Measurements from ENCODE around the gene MAGI1. TPM values are rescaled to one million over a fixed set of nuclear protein-coding genes. Genes with fewer than 3 reads are reported as not detected.

Gene MAGI1
- total and polyA plus RNA-seq, 12 donors: 5.7 to 58.2 (median 37.7) TPM

DNA sequence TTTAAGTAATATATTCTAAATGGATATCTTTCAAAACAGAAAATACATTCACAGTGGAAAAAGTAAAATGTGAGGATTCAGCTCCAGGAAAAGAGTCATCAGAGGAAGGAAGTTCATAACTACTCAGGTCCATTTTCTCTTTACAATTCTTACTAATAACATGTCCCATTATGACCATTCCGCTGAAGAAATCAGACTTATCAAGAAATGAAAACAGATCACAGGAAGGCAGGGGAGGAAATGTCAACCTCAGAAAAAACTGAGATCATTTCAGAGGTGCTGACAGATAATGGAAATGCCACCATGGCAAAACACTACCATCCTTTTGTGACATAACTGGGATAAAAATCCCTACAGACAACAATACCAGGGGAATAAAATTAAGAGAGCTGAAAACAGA, 139.5 kb downstream of the MAGI1 start:
- no peak overlapping the region for H3K27ac ChIP-seq

GRCh38 chr3:65897766-65898165, 141.0 kb downstream of the MAGI1 start:
- H3K27me3 ChIP-seq: no peaks in the 10 kb centered on the region
- intact Hi-C loops (cut with DNase I): no loop called here
- WGBS, 2 donors: 51 to 85% methylated on average over 3 of the region's 3 CpGs
- ATAC-seq (no peak), DNase-seq (no peak)
- H3K4me1 ChIP-seq: peaks cover 0 to 61% (median 17%) of the 10 kb centered on the region in 9 donors
- TF ChIP-seq, protein P1, sequence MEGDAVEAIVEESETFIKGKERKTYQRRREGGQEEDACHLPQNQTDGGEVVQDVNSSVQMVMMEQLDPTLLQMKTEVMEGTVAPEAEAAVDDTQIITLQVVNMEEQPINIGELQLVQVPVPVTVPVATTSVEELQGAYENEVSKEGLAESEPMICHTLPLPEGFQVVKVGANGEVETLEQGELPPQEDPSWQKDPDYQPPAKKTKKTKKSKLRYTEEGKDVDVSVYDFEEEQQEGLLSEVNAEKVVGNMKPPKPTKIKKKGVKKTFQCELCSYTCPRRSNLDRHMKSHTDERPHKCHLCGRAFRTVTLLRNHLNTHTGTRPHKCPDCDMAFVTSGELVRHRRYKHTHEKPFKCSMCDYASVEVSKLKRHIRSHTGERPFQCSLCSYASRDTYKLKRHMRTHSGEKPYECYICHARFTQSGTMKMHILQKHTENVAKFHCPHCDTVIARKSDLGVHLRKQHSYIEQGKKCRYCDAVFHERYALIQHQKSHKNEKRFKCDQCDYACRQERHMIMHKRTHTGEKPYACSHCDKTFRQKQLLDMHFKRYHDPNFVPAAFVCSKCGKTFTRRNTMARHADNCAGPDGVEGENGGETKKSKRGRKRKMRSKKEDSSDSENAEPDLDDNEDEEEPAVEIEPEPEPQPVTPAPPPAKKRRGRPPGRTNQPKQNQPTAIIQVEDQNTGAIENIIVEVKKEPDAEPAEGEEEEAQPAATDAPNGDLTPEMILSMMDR (IDR thresholded peaks at IDR 0.05): no peak
- no peaks in the 10 kb centered on the region for H3K36me3 ChIP-seq
- no peak overlapping the region for H3K27ac ChIP-seq
- H3K4me3 ChIP-seq: no peak overlapping the region
- no peaks in the 10 kb centered on the region for H3K9me3 ChIP-seq

More for the DNA sequence above, 139.5 kb downstream of the MAGI1 start:
- TF ChIP-seq, protein P1 (IDR thresholded peaks at IDR 0.05): no peak
- H3K4me3 ChIP-seq: no peak overlapping the region
- peaks cover 0 to 56% (median 17%) of the 10 kb centered on the region in 9 donors for H3K4me1 ChIP-seq
- DNase-seq (no peak), ATAC-seq (peak in 1 of 8 donors; percentile 12)
- H3K9me3 ChIP-seq: no peaks in the 10 kb centered on the region
- H3K36me3 ChIP-seq: no peaks in the 10 kb centered on the region
- intact Hi-C loops (cut with DNase I): no loop called here
- WGBS, 2 donors: 41 to 45% methylated on average over 1 of the region's 1 CpG
- no peaks in the 10 kb centered on the region for H3K27me3 ChIP-seq

DNA sequence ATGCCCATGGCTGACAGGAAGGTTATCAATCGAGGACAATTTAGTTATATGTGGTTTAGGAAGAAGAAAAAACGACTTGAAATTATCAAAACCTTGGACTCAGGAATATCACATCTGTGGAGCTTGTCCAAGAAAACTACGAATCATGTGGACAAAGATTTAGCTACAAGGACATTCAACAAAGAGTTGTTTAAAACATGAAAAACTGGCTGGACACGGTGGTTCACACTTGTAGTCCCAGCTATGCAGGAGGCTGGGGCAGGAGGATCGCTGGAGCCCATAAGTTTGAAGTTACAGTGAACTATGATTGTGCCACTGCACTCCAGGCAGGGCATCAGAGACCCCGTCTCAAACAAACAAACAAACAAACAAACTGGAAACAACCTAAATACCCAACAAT, 142.4 kb downstream of the MAGI1 start:
- intact Hi-C loops (cut with DNase I): no loop called here
- H3K4me1 ChIP-seq: peaks cover 0 to 48% (median 17%) of the 10 kb centered on the region in 9 donors
- no peak overlapping the region for H3K27ac ChIP-seq
- H3K36me3 ChIP-seq: no peaks in the 10 kb centered on the region
- H3K9me3 ChIP-seq: no peaks in the 10 kb centered on the region
- no peaks in the 10 kb centered on the region for H3K27me3 ChIP-seq
- WGBS, 2 donors: 75 to 84% methylated on average over 6 of the region's 6 CpGs
- DNase-seq (no peak), ATAC-seq (no peak)
- H3K4me3 ChIP-seq: no peak overlapping the region
- TF ChIP-seq, protein P1 (IDR thresholded peaks at IDR 0.05): no peak

DNA sequence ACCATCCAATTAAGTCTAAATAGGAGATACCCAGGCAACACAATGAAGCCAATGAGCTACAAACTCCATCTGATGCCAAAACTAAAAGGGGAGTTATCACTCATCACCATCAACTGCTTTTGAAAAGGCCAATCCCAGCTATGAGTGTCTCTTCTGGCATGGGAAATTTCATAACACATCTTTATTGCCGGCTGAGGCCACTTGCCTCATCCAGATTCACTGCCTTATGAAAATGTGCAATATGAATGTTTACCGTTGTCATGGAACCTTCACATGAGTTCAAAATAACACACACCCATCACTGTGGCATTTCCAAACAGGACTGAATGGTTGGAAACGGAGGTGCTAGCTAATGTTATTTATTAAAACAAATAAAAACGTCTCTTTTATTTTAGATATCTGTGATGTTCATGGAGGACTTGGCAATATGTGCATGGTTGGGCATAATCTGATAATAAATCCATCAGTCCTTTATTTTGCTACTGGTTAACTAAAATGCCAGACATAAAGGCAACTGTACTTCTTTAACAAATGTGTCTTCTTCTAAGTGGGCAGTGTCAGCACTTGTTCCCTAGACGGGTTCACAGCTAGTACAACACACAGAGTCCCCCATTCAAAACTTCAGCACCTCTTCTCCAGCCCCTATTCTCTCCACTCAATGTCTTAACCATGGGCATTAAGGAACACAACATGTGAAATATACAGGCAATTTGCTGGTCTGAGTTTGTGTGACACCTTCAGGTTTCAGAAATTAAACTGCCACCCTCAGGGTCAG, 143.9 kb downstream of the MAGI1 start:
- WGBS, 2 donors: 46 to 64% methylated on average over 5 of the region's 5 CpGs
- no peak overlapping the region for H3K4me3 ChIP-seq
- H3K4me1 ChIP-seq: peaks cover 0 to 38% (median 12%) of the 10 kb centered on the region in 9 donors
- no peak for DNase-seq
- TF ChIP-seq, protein P1 (IDR thresholded peaks at IDR 0.05): no peak
- H3K9me3 ChIP-seq: no peaks in the 10 kb centered on the region
- H3K36me3 ChIP-seq: no peaks in the 10 kb centered on the region
- no peaks in the 10 kb centered on the region for H3K27me3 ChIP-seq
- ATAC-seq: peak in 4 of 8 donors; percentile 29 to 59 (median 41)
- intact Hi-C loops (cut with DNase I): no loop called here
- H3K27ac ChIP-seq: no peak overlapping the region
